Activated CD4-positive, alpha-beta T cell treated with anti-CD3 and anti-CD28 coated beads, Interleukin-10, Interleukin-2, amounts not matched to agents 100 ng/mL and 50 ng/mL, durations not matched to agents 16 hours and 8 hours (primary cell): ENCODE data around the gene NR3C2.

ENCODE experiments used
- DNase-seq: peaks from one replicate; pipeline ENCODE4 v3.0.0-alpha.2; 2020

NR3C2 gene

DNA sequence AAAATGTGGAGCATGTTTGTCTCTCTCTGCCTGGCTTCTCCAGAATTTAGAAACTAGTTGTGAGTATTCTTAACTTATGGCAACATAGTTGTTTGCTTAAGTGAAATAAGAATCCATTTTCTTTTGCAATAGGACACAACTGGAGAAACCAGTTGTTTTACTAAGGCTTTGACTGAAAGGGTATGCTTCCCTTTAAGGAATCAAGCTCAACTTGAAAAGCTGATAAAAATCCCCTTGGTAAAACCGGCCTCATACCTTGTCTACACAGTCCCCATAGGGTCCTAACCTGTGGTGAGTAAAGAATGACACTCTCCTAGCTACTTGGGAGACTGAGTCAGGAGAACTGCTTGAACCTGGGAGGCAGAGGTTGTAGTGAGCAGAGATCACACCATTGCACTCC is 139.8 kb downstream of the NR3C2 start:
- DNase-seq = no peak

- DNase-seq = no peak
Measured at GRCh38 chr4:148300877-148301276, 141.3 kb downstream of the NR3C2 start.

- DNase-seq = no peak
Measured at GRCh38 chr4:148299337-148299736, 142.9 kb downstream of the NR3C2 start.

DNA sequence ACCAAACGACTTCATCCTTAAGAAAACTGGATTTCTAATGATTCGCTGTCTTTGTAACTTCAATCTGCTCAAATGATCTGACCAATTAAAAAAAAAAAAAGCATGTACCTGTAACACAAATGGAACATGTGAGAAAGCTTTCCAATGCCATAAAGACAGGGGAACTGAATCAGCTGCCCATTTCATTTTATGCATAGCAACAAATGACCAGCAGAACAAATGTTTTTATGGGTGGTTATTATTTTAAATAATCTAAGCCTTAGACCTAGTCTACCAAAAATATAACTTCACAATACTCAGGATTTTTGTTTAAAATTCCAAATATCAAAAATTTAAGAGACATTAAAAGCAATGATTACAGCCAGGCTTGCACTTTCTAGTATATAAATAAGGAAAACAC is 145.7 kb downstream of the NR3C2 start:
- no peak for DNase-seq

DNA sequence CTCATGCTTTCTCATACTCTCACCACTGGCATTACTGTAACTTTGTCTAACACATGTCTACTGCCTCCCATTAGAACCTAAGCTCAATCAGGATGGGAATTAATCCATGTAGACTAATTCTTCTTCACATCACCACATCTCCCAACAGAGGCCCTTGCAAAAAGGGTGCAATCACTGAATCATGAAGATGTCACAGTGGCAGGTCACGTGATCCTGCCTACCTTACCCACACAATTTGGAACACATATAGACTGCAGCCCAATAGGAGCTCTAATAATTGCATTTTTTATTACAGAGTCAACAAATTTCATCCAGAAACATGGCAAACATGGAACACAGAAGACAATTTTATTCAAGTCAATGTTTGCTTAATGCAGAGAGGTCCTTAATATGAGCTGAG is 146.6 kb downstream of the NR3C2 start:
- no peak for DNase-seq

GRCh38 chr4:148293571-148293970 is 148.6 kb downstream of the NR3C2 start:
- DNase-seq = no peak

- no peak for DNase-seq
Measured at GRCh38 chr4:148292686-148293085, 149.5 kb downstream of the NR3C2 start.

DNA sequence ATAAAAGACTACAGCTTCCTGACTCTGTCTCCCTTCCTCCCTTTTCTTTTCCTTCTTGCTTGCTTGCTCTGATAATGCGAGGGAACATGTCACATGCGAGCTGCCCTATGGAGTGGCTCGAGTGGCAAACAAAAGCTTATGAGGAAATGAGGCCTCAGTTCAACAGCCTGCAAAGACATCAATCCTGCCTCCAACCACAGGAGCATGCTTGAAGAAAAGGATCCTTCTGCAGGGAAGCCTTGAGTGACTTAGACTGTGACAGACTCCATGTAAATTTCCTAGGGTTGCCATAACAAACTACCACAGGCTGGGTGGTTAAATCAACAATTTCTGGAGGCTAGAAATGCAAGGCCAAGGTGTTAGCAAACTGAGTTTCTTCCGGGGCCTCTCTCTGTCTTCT is 152.5 kb downstream of the NR3C2 start:
- DNase-seq = no peak

DNA sequence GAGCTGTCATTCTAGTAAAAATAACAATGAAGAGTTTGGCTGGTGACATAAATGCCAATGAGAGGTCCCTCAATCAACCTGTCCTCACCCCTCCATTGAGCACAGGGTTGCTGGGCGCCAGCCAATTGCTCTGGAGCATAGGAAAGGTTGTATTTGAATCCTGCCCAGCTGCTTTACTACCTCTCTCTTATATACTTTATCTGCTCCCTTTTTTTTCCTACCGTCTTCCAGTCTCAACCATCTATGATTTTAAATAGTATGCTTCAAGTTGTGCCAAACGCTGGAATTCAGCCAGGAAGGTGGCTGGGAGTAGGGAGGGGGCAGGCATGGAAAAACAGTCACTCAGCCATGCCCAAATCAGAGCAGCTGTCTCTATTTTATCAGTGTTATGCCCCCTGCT is 153.8 kb downstream of the NR3C2 start:
- DNase-seq = no peak

DNA sequence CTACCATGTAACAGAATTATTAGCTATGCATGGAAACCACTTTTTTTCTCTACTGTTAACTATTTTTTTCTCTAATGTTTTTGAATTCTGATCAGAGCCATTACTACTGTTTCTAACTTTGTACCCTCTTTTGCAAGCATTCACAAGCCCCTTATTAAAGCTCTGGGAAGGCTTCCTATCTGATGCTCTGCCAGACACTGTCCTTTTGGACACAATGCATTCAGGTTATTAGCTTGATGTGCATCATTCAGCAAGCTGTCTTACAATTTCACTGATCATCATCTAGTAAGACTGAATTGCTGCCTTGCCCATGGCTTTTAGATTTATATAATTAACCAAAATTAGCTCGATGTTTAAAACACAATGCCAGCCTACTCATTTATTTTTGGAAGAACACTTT is 155.1 kb downstream of the NR3C2 start:
- no peak for DNase-seq

DNA sequence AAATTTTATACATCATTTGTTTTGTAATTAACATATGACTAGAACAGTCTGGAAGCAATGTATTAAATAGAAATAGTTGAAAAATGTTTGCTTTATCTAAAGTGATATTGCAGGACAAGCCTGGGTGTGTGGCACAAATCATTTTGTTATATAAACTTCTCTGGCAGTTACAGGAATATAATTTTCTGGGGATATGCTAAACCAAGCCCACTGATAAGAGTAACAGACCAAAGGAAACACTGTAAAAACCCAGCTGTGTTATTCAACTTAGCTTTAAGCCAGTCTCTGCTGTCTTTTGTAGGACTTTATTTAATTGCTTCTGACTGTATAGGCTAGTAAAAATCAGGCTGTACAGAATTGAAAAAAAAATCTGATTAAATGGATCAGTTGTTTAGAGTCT is 156.2 kb downstream of the NR3C2 start:
- no peak for DNase-seq

GRCh38 chr4:148283665-148284064 is 158.5 kb downstream of the NR3C2 start:
- no peak for DNase-seq

DNA sequence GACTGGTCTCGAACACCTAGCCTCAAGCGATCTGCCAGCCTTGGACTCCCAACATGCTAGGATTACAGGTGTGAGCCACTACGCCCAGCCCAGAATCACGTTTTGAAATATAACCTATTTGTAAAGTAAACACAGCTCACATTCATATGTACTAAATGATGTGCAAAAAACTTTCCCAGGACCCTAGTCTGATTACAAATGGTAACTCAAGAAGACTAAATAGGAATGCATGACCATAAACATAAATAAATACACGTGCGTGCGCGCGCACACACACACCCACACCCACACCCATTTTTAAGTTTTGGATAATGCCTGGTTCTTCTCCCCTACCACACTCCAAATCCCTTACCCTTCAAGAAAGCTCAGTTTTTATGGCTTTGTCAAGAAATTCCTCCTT is 163.9 kb downstream of the NR3C2 start:
- no peak for DNase-seq

GRCh38 chr4:148275266-148275665 is 166.9 kb downstream of the NR3C2 start:
- DNase-seq = no peak

GRCh38 chr4:148273501-148273986 is 168.7 kb downstream of the NR3C2 start:
- DNase-seq = no peak

DNA sequence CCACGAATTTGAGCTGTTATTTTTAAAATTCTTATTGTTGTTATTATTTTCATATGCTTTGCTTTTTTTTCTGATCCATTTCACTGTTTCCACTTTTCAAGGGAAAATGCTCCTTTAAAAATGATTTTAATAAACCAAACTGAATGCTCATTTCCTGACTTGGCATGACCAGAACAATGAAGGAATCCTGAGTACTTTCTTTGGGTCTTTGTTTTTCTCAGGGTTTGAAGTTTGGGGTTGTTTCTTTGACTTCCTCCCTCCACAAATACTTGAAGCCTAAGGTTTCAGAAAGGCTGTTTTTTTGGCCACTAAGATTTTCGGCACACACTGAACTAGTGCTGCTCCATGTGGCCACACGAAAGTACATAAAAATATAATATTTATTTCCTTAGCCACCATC is 171.0 kb downstream of the NR3C2 start:
- DNase-seq = no peak

GRCh38 chr4:148270630-148271029 is 171.6 kb downstream of the NR3C2 start:
- DNase-seq = no peak

GRCh38 chr4:148268835-148269234 is 173.4 kb downstream of the NR3C2 start:
- no peak for DNase-seq

DNA sequence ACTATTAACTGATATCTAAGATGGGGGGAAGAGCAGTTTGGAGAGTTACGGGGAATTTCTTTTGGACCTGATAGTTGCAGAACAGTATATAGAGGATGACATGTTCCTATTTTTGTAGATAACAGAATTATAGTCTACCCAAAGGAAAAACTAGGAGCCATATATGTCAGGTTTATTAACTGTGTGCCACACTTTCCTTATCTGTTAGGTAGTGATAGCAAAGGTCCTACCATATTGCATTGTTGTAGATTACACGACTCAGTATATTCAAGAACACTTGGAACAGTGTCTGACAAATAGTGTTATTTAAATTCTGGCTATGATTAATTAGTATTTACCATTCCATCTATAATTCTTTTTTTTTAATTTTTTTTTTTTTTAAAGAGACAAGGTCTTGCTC is 175.3 kb downstream of the NR3C2 start:
- DNase-seq = no peak

DNA sequence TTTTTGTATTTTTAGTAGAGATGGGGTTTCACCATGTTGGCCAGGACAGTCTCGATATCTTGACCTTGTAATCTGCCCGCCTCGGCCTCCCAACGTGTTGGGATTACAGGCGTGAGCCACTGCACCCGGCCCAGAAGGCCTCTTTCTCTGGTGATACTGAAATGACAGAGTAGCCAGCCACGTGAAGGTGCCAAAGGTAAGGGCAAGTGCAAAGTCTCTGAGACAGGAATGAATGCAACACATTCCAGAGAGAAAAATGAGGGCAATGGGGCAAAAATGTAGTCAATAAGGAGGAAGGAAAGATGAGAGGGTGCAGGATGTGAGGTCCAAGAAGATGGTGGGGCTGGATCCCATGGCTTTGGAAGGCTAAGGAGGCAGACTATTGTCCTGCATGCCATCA is 176.0 kb downstream of the NR3C2 start:
- DNase-seq = no peak

GRCh38 chr4:148265627-148266026 is 176.6 kb downstream of the NR3C2 start:
- no peak for DNase-seq

- DNase-seq = no peak
Measured at GRCh38 chr4:148263802-148264201, 178.4 kb downstream of the NR3C2 start.

GRCh38 chr4:148263127-148263526 is 179.1 kb downstream of the NR3C2 start:
- DNase-seq = no peak

- DNase-seq = no peak
Measured at GRCh38 chr4:148261848-148262247, 180.4 kb downstream of the NR3C2 start.

- no peak for DNase-seq
Measured at GRCh38 chr4:148259841-148260240, 182.4 kb downstream of the NR3C2 start.

GRCh38 chr4:148258535-148258934 is 183.7 kb downstream of the NR3C2 start:
- DNase-seq = no peak
